ENCODE data around the gene XRCC5.

DNA sequence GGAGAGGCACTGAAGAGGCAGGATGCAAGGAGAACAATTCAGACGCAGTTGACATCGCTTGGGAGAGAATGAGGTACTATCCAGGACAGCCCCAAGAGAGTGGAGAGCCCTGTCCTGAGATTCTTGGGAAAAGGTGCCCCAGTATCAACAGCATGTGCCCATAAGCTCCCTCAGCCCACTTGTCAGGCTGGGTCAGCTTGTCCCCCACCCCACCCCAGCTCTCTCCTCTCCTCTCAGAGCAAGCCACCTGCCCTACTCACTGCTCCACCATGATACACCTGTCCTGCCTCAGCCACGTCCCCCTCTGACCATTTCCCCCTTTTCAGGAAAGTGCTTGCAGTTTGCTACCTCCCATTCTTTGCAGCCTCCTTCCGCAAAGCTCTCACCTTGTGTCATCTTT lies 111.8 kb downstream of the XRCC5 start:
- TF ChIP-seq, protein P1, sequence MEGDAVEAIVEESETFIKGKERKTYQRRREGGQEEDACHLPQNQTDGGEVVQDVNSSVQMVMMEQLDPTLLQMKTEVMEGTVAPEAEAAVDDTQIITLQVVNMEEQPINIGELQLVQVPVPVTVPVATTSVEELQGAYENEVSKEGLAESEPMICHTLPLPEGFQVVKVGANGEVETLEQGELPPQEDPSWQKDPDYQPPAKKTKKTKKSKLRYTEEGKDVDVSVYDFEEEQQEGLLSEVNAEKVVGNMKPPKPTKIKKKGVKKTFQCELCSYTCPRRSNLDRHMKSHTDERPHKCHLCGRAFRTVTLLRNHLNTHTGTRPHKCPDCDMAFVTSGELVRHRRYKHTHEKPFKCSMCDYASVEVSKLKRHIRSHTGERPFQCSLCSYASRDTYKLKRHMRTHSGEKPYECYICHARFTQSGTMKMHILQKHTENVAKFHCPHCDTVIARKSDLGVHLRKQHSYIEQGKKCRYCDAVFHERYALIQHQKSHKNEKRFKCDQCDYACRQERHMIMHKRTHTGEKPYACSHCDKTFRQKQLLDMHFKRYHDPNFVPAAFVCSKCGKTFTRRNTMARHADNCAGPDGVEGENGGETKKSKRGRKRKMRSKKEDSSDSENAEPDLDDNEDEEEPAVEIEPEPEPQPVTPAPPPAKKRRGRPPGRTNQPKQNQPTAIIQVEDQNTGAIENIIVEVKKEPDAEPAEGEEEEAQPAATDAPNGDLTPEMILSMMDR (conservative IDR thresholded peaks at IDR 0.05; ENCODE audit: low read depth, low read length): no peak
- TF ChIP-seq EZH2 (IDR thresholded peaks at IDR 0.05; ENCODE audit: low read length, unreplicated experiment): no peak

All from PC-3 (cell line).